HG03108 (cell line): ENCODE results near the gene CHEK1.

Source experiments
- ATAC-seq: cut with Tn5 transposase; IDR thresholded peaks from one replicate; pipeline ENCODE4 v1.9.1; 2021; ENCODE audit warnings: moderate library complexity; ENCODE audit not compliant: unreplicated experiment

Gene CHEK1

DNA sequence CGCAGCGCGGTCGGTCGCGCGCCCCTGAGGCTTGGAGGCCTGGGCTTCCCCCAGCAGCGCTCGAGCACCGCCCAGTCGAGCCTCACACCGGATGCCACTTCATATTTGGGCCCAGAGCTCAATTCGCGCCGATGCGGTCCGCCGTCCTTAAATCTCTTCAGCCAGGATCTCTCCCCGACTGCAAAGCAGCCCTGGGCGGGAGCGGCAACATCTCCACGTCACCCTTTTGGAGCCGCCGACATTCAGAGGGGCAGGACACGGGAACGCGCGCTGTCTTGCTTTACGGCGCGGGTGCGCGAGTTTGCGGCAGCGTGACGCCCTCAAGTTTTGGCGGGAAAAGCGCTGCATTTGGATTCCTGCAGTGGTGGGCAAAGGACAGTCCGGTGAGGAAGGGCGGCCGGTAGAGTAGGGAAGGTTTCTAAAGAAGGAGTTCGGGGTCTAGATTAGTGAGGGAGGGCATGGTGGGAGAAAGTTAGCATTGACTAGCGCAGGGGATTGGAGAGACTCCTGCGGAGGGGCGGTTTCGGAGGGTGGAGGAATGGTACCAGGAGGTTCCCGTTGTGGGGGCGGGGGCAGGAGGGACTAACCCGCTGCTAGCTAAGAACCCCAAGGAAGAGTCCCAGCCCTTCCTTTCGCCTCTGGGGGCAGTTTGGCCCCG is 796 bp downstream of the CHEK1 start:
- ATAC-seq, result peak; percentile 88

DNA sequence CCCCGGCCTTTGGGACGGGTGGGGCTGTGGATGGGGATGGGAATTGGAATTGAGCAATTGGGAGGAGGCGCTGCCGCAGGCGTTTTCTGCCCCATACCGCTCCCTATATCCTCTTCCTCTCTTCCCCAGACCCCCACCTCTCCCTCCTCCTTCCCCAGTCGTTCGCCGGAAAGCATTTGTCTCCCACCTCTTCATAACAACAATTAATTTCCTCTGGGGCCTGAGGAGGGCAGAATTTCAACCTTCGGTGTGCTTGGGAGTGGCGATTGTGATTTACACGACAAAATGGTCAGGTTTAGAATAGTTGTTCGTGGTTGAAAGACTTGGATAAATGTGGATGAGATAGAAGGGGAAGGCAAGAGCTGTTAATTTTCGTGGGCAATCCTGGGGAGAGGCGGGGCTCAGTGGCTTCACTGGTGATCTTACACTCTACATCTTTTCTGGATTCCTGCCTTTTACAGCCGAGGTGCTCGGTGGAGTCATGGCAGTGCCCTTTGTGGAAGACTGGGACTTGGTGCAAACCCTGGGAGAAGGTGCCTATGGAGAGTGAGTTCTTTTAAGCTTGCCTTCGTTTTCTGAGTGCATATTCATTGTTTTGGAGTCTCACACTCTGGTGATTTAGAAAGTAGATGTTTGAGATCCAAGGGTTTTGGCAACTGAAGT is 1.5 kb downstream of the CHEK1 start:
- ATAC-seq, result peak; percentile 36

DNA sequence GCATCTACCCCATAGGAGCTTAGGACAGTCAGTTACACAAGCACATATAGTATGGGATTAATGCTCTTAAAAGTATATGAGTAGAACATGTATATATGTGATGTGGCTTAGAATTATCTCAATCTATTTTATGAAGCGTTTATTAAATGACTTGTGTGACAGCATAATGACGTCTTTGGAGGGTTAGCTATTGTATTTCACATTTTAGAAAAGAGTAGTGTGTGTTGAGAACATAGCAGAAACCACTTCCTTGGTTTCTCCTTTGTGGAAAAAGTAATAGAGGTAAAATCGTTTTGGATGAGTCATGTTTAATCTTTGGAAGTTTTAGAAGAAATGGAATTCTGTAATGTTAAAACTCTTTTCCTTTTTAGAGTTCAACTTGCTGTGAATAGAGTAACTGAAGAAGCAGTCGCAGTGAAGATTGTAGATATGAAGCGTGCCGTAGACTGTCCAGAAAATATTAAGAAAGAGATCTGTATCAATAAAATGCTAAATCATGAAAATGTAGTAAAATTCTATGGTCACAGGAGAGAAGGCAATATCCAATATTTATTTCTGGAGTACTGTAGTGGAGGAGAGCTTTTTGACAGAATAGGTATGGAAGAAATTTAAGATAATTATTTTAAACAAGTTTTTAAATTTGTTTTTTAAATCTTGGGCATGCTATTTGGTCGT is 2.4 kb downstream of the CHEK1 start:
- no peak for ATAC-seq

DNA sequence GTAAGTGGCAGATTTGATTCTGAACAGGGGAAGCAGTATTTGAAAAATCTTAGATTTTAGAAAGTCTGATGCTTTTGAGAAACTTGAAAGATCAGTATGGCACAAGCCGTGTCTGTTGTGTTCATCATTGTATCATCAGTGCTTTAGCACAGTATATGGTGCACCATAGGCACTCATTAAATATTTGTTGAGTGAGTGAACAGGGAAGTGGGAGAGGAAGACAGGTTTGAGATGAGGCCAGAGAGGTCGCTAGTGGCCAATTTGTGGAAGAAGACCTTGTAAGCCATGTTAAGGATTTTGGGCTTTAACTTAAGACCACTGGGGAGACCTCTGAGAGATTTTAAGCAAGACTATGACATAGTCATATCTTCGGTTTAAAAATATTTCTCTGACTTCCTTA is 12.9 kb downstream of the CHEK1 start:
- ATAC-seq, result no peak

DNA sequence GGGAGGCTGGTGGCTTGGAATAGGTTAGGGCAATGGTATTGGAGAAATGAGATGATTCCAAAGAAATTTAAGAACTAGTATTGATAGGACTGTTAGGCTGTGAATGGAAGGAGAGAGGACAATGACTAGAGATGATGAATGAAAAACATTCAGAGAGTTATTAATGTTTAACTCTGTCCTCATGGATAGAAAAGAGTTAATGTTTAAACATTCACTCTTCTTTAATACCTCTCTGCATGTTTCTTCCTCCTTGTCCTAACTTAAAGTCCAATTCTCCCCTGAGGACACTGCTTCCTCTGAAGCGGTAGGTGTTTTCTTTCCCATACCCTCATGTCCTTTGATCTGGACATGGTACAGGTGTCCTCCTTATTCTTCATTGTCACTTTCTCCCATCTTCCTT is 13.4 kb downstream of the CHEK1 start:
- ATAC-seq, result no peak

DNA sequence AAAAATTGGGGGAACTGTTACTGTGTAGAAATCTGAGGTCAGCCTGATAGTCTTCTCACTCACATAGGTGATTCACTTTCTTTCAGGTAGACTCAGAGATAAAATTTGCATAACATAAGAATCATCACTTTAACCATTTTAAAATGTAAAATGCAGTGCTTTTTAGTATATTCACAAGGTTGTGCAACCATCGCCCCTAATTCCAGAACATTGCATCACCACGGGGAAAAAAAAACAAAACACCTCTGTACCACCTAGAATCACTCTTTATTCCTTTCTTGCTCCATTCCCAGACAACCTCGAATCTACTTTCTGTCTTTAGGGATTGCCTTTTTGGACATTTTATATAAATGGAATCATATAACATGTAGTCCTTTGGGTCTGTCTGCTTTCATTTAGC is 20.9 kb downstream of the CHEK1 start:
- ATAC-seq, result no peak

DNA sequence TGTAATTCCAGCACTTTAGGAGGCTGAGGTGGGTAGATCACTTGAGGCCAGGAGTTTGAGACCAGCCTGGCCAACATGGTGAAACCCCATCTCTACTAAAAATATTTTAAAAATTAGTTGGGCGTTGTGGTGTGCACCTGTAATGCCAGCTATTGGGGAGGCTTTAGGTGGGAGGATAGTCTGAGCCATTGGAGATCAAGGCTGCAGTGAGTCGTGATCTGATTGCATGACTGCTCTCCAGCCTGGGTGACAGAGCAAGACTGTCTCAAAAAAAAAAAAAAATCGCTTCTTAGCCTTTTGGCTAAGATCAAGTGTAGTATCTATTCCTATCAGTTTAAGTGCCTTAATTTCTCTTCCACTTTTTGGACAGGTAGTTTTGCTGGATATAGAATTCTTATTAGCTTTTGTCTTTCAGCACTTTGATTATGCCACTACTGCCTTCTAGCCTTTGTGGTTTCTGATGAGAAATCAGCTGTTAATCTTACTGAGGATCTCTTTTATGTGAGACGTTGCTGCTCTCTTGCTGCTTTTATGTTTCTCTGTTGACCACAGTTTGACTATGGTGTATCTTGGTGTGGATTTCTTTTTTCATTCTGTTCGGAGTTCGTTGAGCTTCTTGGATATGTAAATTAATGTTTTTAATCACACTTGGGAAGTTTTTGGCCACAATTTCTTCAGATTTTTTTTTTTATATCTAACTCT is 24.7 kb downstream of the CHEK1 start:
- ATAC-seq, result no peak

DNA sequence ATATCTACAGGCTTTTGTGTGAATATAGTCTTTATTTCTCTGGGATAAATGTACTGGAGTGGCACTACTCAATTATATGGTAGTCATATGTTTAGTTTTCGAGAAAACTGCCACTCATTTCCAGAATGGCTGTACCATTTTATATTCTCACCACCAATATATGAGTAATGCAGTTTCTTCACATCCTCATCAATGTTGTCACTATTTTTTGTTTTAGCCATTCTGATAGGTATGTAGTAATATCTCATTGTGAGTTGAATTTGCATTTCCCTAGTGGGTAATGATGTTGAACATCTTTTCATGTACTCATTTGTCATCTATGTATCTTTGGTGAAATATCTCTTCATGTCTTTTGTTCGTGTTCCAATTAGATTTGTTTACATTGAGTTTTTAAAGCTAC is 37.7 kb downstream of the CHEK1 start:
- ATAC-seq, result no peak

DNA sequence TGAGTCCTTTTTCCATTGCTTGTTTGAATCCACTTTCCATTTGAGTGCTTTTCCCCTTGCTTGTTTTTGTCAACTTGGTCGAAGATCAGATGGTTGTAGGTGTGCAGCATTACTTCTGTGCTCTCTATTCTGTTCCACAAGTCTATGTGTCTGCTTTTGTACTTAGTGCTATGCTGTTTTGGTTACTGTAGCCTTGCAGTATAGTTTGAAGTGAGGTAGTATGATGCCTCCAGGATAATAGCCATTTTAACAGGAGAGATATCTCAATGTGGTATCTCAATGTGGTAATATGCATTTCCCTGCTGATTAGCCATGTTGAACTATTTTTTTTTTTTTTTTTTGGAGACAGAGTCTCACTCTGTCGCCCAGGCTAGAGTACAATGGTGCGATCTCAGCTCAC is 38.9 kb downstream of the CHEK1 start:
- ATAC-seq, result no peak

DNA sequence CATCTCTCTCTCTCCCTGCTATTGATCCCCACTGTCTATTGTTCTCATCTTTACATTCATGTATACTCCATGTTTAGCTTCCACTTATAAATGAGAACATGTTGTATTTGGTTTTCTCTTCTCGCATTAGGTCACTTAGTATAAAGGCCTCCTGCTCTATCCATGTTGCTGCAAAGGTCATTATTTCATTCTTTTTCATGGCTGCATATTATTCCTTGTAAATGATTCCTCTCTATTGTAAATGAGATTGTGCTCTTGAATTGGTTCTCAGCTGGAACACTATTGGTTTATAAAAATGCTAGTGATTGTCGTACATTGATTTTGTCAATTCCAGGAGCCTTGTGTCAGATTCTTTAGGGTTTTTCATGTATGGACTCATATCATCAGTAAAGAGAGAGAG is 42.2 kb downstream of the CHEK1 start:
- no peak for ATAC-seq

DNA sequence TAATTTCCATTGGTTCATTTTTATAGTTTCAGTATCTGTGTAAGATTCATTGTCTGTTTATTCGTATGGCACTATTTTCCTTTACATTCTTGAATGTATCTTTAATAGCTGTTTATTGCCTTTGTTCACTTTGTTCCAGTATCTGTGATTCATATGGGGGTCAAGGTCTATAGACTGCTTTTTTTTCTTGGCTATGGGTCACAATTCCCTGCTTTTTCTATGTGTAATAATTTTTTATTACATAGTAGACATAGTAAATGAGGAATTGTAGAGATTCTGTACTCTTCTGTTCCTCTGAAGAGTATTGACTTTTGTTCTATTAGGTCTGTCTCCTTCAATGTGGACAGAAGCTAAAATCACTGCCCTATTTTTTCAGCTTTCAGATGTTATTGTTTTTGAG is 45.2 kb downstream of the CHEK1 start:
- no peak for ATAC-seq

DNA sequence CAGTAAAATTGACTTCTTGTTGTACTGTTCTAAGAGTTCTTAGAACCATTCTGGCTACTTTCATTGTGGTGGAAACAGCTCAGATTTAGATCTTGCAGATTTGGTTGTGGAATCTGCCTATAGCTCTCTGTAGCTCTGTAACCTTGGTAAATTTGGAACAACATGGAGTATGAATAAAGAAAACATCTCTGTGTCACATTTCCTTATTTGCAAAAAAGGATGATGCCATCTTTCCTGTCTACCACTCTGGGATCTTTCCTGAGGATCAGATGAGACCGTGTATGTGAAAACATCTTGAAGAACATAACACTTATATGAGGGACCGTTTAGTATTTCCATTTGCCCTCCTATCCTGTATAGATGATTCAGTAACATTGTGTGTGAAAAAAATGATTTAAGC is 46.6 kb downstream of the CHEK1 start:
- no peak for ATAC-seq

DNA sequence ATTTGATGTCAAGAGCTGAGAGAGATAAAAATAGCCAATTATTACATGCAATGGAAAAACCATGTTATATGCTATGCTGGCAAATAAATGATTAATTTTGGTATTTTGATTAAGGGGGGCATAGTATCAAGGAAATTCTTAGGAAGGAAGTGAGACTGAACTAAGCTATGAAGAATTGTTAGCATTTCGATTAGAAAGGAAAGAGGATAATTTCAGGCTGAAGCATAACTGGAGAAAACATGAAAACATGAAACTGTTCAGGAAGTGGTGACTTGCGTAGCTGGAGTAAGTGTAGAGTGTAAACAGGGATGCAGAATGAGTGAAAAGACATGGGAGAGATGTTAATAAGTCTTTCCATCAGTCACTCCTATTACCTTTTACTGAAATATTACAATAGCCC is 49.2 kb downstream of the CHEK1 start:
- no peak for ATAC-seq

DNA sequence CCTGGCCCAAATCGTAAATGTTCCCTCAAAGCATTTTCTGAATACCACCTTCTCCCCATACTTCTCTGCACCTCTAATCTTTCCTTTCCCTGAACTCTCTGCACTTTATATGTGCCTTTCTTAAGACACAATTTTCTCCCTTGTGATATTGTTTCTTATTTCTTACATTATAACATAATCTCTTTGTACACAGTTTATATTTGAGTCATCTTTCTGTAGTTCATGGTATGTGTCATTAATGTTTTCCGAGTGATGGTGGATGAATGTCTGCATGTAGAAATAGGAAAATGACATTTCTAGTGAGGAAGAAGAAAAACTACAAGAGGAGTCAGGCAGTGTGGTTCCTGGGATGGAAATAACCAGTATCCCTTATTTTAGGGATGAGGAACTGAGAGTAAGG is 50.2 kb downstream of the CHEK1 start:
- no peak for ATAC-seq

DNA sequence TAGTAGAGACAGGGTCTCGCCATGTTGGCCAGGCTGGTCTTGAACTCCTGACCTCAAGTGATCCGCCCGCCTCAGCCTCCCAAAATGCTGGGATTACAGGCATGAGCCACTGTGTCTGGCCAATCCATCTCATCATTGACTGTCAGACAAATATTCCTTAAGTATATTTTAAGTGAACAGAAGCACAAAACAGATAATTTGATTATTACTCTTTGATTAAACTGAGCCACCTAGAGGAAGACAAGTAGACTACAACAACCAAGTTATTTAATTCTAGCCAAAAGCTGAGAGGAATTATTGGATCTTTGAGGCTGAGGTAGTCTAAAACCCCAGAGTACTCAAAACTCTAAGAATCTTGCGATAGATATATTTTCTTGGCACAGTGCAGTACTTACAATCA is 54.4 kb downstream of the CHEK1 start:
- ATAC-seq, result no peak

DNA sequence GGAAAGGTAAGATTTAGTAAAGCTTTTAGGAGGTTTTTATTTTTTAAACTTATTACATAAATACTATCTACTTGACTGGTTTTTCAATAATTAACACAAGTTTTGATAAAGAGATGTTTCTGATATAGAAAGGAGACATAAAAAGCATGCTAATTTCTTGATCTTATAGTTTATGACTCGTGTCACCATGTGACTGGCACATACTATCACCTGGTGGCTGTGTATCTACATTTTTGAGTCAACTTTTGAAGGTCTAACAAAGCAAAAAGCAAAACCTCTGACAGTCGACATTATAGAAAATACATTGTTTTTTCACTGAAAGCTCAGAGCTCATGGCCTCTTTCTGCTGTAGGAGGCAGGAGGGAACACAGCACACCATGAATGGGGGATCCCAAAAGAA is 54.9 kb downstream of the CHEK1 start:
- no peak for ATAC-seq

DNA sequence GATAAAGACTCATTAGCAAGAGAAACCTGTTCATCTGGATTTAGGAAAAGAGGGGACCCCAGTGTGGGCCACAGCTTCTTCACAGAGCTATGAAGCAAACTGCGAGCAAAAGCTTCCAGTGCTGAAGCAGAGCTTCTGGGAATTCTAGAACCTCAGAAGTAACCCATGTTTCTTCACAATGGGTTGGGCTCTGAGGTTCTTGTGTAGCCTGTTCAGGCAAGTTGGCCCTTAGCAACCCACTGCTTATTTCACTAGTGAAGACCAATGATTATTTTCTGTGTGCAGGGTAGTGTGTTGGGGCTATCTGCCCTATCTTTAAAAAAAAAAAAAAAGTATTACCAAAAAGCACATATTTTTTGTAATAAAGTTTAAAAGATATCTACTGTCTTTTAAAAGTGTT is 55.8 kb downstream of the CHEK1 start, which contains the start of gene ACRV1:
ACRV1 (minus strand) TSS at position 101 of the 400 bp plus-strand sequence; CDS start at position 34, 67 bp downstream.
- ATAC-seq, result no peak

DNA sequence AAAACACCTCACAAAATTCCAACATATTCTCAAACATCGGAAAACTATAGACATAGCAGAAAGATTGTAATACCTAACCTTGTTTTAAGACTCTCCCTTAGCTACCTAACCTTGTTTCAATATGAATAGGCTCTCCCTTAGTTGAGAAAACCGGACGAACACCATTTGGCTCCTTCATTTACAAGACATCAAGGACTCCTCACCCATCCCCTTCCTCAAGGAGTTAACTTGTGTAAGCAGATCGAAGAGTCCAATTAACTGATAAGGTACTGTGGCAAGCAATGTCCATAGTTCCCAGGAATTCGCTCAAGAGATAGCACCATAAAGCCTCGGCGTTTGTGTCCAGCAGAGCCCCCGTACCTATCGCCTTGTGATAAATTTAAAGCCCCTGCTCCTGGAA is 60.3 kb downstream of the CHEK1 start:
- no peak for ATAC-seq

DNA sequence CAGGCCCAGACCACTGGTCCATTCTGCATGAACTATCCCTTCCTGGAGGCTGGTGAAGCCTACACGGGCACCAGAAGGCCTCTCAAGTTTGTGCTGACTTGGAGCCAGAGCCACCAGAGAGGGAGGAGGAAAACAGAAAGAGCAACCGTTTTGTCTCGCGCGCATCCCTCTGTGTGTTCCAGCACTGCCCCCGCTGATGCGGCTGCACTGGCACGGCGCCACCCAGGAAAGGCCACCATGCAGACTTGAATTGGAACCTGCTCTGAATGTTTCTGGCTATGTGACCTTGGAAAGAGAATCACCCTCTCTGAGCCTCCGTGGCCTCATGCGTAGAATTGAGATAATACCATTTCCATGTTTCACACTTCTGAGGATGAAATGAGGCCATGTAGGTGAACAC is 63.1 kb downstream of the CHEK1 start:
- no peak for ATAC-seq

DNA sequence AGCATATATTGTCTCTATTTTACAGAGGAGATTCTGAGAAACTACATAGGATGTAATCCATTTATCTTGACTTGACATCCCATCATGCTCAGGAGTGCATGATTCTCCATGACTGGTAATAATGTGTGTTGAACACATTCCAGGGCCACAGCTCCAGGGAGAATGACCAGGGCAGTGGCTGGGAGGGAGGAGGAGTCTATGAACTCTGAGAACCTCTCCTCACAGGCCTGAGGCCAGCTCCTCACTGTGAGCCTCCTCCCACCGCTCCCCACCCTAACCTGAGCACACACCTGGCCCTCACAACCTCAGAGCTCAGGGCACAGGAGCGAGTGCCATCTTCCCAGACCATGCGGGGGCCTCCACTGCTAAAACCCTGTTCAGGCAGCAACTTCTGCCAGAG is 63.7 kb downstream of the CHEK1 start:
- no peak for ATAC-seq

DNA sequence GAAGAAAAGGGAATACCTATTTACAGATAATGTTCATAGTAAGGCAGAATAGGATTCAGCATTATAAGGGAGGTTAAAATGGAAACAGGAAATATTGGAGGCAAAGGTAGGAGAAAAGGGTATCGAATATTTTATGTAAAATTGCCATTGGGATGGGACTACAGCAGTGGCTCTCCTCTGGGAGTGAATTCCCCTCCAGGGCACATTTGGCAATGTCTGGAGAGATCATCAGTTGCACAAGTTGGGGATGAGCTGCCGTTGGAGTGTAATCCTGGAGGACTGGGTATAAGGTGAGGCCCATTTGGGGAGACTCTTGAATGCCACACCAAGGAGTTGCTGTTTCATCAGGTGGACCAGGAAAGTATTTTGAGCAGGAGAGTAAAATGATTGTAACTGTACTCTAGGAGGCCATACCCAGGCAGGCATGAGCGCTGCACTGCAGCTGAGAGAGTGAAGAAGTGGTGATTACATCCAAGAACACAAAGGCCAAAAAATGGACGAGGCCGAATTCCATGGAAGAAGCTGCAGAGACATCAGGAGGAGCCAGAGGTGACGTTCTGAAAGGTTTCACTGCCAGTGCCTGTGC is 64.4 kb downstream of the CHEK1 start:
- ATAC-seq, result no peak
